ENCODE data around the gene ZNF217. TPM values are rescaled to one million over a fixed set of nuclear protein-coding genes. Genes with fewer than 3 reads are reported as not detected.

The ZNF217 gene
- total and polyA plus RNA-seq, 2 donors (not counting 1 experiment from before 2014, with no cell fraction given) = 14.5 to 22.0 TPM

- H2AFZ ChIP-seq (ENCODE audit: low read length) = no peak overlapping the region
- H3K36me3 ChIP-seq (ENCODE audit: control insufficient read depth, insufficient read depth, low read length) = peaks cover 24% of the 10 kb centered on the region
- H3K79me2 ChIP-seq (ENCODE audit: control insufficient read depth, insufficient read depth, low read length) = peaks cover 66% of the 10 kb centered on the region
- no peak for TF ChIP-seq CTCF (conservative IDR thresholded peaks at IDR 0.05 in 1 of 2, IDR thresholded peaks at IDR 0.05 in 1 of 2; ENCODE audit: low read depth in 1 of 2, low read length in 2 of 2)
- TF ChIP-seq EZH2 (IDR thresholded peaks at IDR 0.05; ENCODE audit: low read length, missing control alignments) = no peak
- no peaks in the 10 kb centered on the region for H3K27me3 ChIP-seq (ENCODE audit: control insufficient read depth, insufficient read depth, low read length)
- H3K9me3 ChIP-seq (ENCODE audit: control insufficient read depth, insufficient read depth, low read depth, low read length) = no peaks in the 10 kb centered on the region
- no peaks in the 10 kb centered on the region for H4K20me1 ChIP-seq (ENCODE audit: control insufficient read depth, extremely low read depth, insufficient read depth, low read length)
- H3K4me2 ChIP-seq (ENCODE audit: extremely low read depth, insufficient read depth, low read length) = no peak overlapping the region
- H3K4me3 ChIP-seq (replicated peaks in 1 of 4; ENCODE audit: control extremely low read depth in 1 of 4, insufficient read depth in 1 of 4, low read depth in 3 of 4, low read length in 4 of 4) = no peak overlapping the region
- H3K9ac ChIP-seq (ENCODE audit: insufficient read depth, low read length) = no peak overlapping the region
- DNase-seq (ENCODE audit: low read depth in 2 of 2) = peak in 1 of 2 donors; percentile 51
- H3K27ac ChIP-seq (ENCODE audit: insufficient read depth, low read length) = no peak overlapping the region
- no peaks in the 10 kb centered on the region for H3K4me1 ChIP-seq (ENCODE audit: control insufficient read depth, extremely low read depth, insufficient read depth, low read length)
Observed at GRCh38 chr20:53570446-53571276, 23.0 kb downstream of the ZNF217 start.

- no peak for DNase-seq (ENCODE audit: low read depth in 2 of 2)
- Histone ChIP-seq H3K4me2 (ENCODE audit: extremely low read depth, insufficient read depth, low read length) (no peak overlapping the region), H3K4me1 (ENCODE audit: control insufficient read depth, extremely low read depth, insufficient read depth, low read length) (no peaks in the 10 kb centered on the region), H3K27me3 (ENCODE audit: control insufficient read depth, insufficient read depth, low read length) (no peaks in the 10 kb centered on the region), H3K36me3 (ENCODE audit: control insufficient read depth, insufficient read depth, low read length) (peaks cover 18% of the 10 kb centered on the region), H4K20me1 (ENCODE audit: control insufficient read depth, extremely low read depth, insufficient read depth, low read length) (no peaks in the 10 kb centered on the region), H3K27ac (ENCODE audit: insufficient read depth, low read length) (no peak overlapping the region), H3K9me3 (ENCODE audit: control insufficient read depth, insufficient read depth, low read depth, low read length) (no peaks in the 10 kb centered on the region), H3K79me2 (ENCODE audit: control insufficient read depth, insufficient read depth, low read length) (peaks cover 57% of the 10 kb centered on the region), H3K4me3 (replicated peaks in 1 of 4; ENCODE audit: control extremely low read depth in 1 of 4, insufficient read depth in 1 of 4, low read depth in 3 of 4, low read length in 4 of 4) (no peak overlapping the region), H3K9ac (ENCODE audit: insufficient read depth, low read length) (no peak overlapping the region), H2AFZ (ENCODE audit: low read length) (no peak overlapping the region)
- TF ChIP-seq CTCF (conservative IDR thresholded peaks at IDR 0.05 in 1 of 2, IDR thresholded peaks at IDR 0.05 in 1 of 2; ENCODE audit: low read depth in 1 of 2, low read length in 2 of 2) = no peak
- no peak for TF ChIP-seq EZH2 (IDR thresholded peaks at IDR 0.05; ENCODE audit: low read length, missing control alignments)
Observed at GRCh38 chr20:53569606-53570307, 23.9 kb downstream of the ZNF217 start.

- DNase-seq (ENCODE audit: low read depth in 2 of 2) = no peak
- peaks cover 16% of the 10 kb centered on the region for H3K36me3 ChIP-seq (ENCODE audit: control insufficient read depth, insufficient read depth, low read length)
Observed at GRCh38 chr20:53569005-53569404, 24.6 kb downstream of the ZNF217 start.

More at GRCh38 chr20:53569005-53569404, 24.6 kb downstream of the ZNF217 start:
- Histone ChIP-seq H4K20me1 (ENCODE audit: control insufficient read depth, extremely low read depth, insufficient read depth, low read length) (no peaks in the 10 kb centered on the region), H3K4me2 (ENCODE audit: extremely low read depth, insufficient read depth, low read length) (no peak overlapping the region), H3K9me3 (ENCODE audit: control insufficient read depth, insufficient read depth, low read depth, low read length) (no peaks in the 10 kb centered on the region), H3K27ac (ENCODE audit: insufficient read depth, low read length) (no peak overlapping the region), H3K4me3 (replicated peaks in 1 of 4; ENCODE audit: control extremely low read depth in 1 of 4, insufficient read depth in 1 of 4, low read depth in 3 of 4, low read length in 4 of 4) (no peak overlapping the region), H3K79me2 (ENCODE audit: control insufficient read depth, insufficient read depth, low read length) (peaks cover 49% of the 10 kb centered on the region), H3K9ac (ENCODE audit: insufficient read depth, low read length) (no peak overlapping the region), H2AFZ (ENCODE audit: low read length) (no peak overlapping the region), H3K27me3 (ENCODE audit: control insufficient read depth, insufficient read depth, low read length) (no peaks in the 10 kb centered on the region), H3K4me1 (ENCODE audit: control insufficient read depth, extremely low read depth, insufficient read depth, low read length) (no peaks in the 10 kb centered on the region)
- TF ChIP-seq EZH2 (IDR thresholded peaks at IDR 0.05; ENCODE audit: low read length, missing control alignments) = no peak

Data from fibroblast of lung (primary cell).